ENCODE results near the gene GNAO1.

DNA sequence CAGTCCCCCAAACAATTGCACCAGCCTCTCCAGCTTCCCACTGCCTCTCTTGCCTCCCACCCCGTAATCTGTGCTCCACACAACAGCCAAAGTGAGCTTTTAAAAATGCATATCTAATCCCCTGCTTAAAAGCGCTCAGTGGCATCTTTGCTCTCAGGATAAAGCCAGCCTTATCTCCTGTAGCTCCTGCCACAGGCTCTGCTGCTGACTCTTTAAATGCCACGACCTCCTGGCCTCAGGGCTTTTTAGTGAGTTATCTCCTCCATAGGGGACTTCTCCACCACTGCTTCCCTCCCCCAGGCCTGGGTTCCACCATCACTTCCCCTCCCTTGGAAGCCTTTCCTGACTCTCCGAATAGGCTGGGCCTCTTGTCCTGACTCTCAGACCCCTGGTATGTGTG is 98.6 kb downstream of the GNAO1 start:
- no peak for TF ChIP-seq CTCF (IDR thresholded peaks at IDR 0.05)
- TF ChIP-seq EZH2 (IDR thresholded peaks at IDR 0.05) = no peak

Measured in neural progenitor cell (in vitro differentiated cells).